ENCODE measurements around the gene SCN2A.

Gene SCN2A

GRCh38 chr2:165408186-165408585, 169.0 kb downstream of the SCN2A start:
- DNase-seq (ENCODE audit: low read depth, low spot score) = no peak
- ChIA-PET POLR2A (no interaction called here), CTCF (no interaction called here)
- TF ChIP-seq CTCF (IDR thresholded peaks at IDR 0.05; ENCODE audit: insufficient read depth, low read length, missing control alignments) = no peak
- no peak overlapping the region for H3K4me3 ChIP-seq (ENCODE audit: low read depth, low read length)

- CTCF ChIA-PET = interaction anchor here (3.1 kb wide), 1 partner anchor 9 kb away, joined by 13 read pairs; no protein-coding TSS in a partner anchor
- no peak for DNase-seq (ENCODE audit: low read depth, low spot score)
These were observed 171.1 kb downstream of the SCN2A start for GRCh38 chr2:165410276-165410675.

GRCh38 chr2:165414187-165414586, 175.0 kb downstream of the SCN2A start:
- TF ChIP-seq CTCF (IDR thresholded peaks at IDR 0.05; ENCODE audit: insufficient read depth, low read length, missing control alignments) = no peak
- no peak overlapping the region for H3K4me3 ChIP-seq (ENCODE audit: low read depth, low read length)
- no peak for DNase-seq (ENCODE audit: low read depth, low spot score)
- ChIA-PET POLR2A (no interaction called here), CTCF (interaction anchor here (1.1 to 1.8 kb wide), 2 partner anchors 12 to 460 kb away, joined by 4 to 5 read pairs; no protein-coding TSS in a partner anchor)

More at GRCh38 chr2:165410276-165410675, 171.1 kb downstream of the SCN2A start:
- H3K4me3 ChIP-seq (ENCODE audit: low read depth, low read length) = no peak overlapping the region
- POLR2A ChIA-PET = no interaction called here
- no peak for TF ChIP-seq CTCF (IDR thresholded peaks at IDR 0.05; ENCODE audit: insufficient read depth, low read length, missing control alignments)

GRCh38 chr2:165417009-165417408, 177.8 kb downstream of the SCN2A start:
- H3K4me3 ChIP-seq (ENCODE audit: low read depth, low read length) = no peak overlapping the region
- ChIA-PET CTCF (no interaction called here), POLR2A (no interaction called here)
- TF ChIP-seq CTCF (IDR thresholded peaks at IDR 0.05; ENCODE audit: insufficient read depth, low read length, missing control alignments) = no peak
- DNase-seq (ENCODE audit: low read depth, low spot score) = no peak

- no peak for TF ChIP-seq CTCF (IDR thresholded peaks at IDR 0.05; ENCODE audit: insufficient read depth, low read length, missing control alignments)
- CTCF ChIA-PET = no interaction called here
- DNase-seq (ENCODE audit: low read depth, low spot score) = no peak
- H3K4me3 ChIP-seq (ENCODE audit: low read depth, low read length) = no peak overlapping the region
- POLR2A ChIA-PET = no interaction called here
These were observed 181.0 kb downstream of the SCN2A start for GRCh38 chr2:165420231-165420630.

- no peak overlapping the region for H3K4me3 ChIP-seq (ENCODE audit: low read depth, low read length)
- ChIA-PET POLR2A (no interaction called here), CTCF (no interaction called here)
- DNase-seq (ENCODE audit: low read depth, low spot score) = no peak
- TF ChIP-seq CTCF (IDR thresholded peaks at IDR 0.05; ENCODE audit: insufficient read depth, low read length, missing control alignments) = no peak
These were observed 183.9 kb downstream of the SCN2A start for GRCh38 chr2:165423081-165423480.
